Loucy (cell line): ENCODE results near the gene CRYBB3.

Source experiments
- H2AFZ ChIP-seq: fragments of 200-600 bp; sonication (generic); 2 replicates; pipeline ENCODE4 v1.6.0; 2016; ENCODE audit warnings: antibody characterized with exemption, mild to moderate bottlenecking, low read length, moderate library complexity
- H3F3A ChIP-seq: fragments of 200-600 bp; 2 replicates; pipeline ENCODE4 v1.6.0; 2016; ENCODE audit warnings: antibody characterized with exemption, low read depth, mild to moderate bottlenecking
- H3K27me3 ChIP-seq: fragments of 200-600 bp; sonication (generic); 2 replicates; pipeline ENCODE4 v1.6.1; 2014; ENCODE audit warnings: low read length, mild to moderate bottlenecking; ENCODE audit not compliant: insufficient read depth, poor library complexity, severe bottlenecking
- H3K36me3 ChIP-seq: fragments of 200-600 bp; sonication (generic); 2 replicates; pipeline ENCODE4 v1.6.1; 2016; ENCODE audit warnings: low read length; ENCODE audit not compliant: insufficient read depth
- H3K4me1 ChIP-seq: fragments of 200-600 bp; sonication (generic); 2 replicates; pipeline ENCODE4 v1.5.1; 2014; ENCODE audit warnings: low read length, mild to moderate bottlenecking; ENCODE audit not compliant: insufficient read depth, poor library complexity, severe bottlenecking
- H3K4me2 ChIP-seq: fragments of 200-600 bp; sonication (generic); 2 replicates; pipeline ENCODE4 v1.6.0; 2014; ENCODE audit warnings: antibody characterized with exemption, low read length, low read depth, mild to moderate bottlenecking; ENCODE audit not compliant: poor library complexity, severe bottlenecking
- H3K4me3 ChIP-seq: fragments of 200-600 bp; sonication (generic); 2 replicates; pipeline ENCODE4 v1.5.1; 2014; ENCODE audit warnings: low read length, mild to moderate bottlenecking, mixed read lengths; ENCODE audit not compliant: poor library complexity, severe bottlenecking
- H3K79me2 ChIP-seq: fragments of 200-600 bp; sonication (generic); 2 replicates; pipeline ENCODE4 v1.6.1; 2014; ENCODE audit warnings: low read length; ENCODE audit not compliant: insufficient read depth
- H3K9ac ChIP-seq: fragments of 200-600 bp; sonication (generic); 2 replicates; pipeline ENCODE4 v1.6.0; 2014; ENCODE audit warnings: mild to moderate bottlenecking, low read depth, low read length, moderate library complexity; ENCODE audit not compliant: poor library complexity, severe bottlenecking
- H3K9me2 ChIP-seq: fragments of 200-600 bp; sonication (generic); replicated peaks from 2 replicates; pipeline ENCODE4 v1.6.1; 2016; ENCODE audit warnings: low read depth, low read length, mixed read lengths
- H3K9me3 ChIP-seq: fragments of 200-600 bp; sonication (generic); 2 replicates; pipeline ENCODE4 v1.6.1; 2014; ENCODE audit warnings: mild to moderate bottlenecking, antibody characterized with exemption, low read length, low read depth; ENCODE audit not compliant: insufficient read depth
- H4K20me1 ChIP-seq: fragments of 200-600 bp; sonication (generic); 2 replicates; pipeline ENCODE4 v1.6.0; 2014; ENCODE audit warnings: antibody characterized with exemption, low read length, mild to moderate bottlenecking; ENCODE audit not compliant: insufficient read depth, poor library complexity, severe bottlenecking
- CTCF ChIP-seq: fragments of 200-600 bp; sonication (generic); conservative IDR thresholded peaks from 2 replicates; pipeline ENCODE4 v1.5.1; 2014; ENCODE audit warnings: mild to moderate bottlenecking, antibody characterized with exemption, low read length
- EZH2phosphoT487 ChIP-seq: fragments of 200-600 bp; IDR thresholded peaks from 2 replicates; pipeline ENCODE4 v1.6.1; 2018; ENCODE audit warnings: antibody characterized with exemption, mild to moderate bottlenecking, moderate library complexity, borderline replicate concordance

Gene CRYBB3

GRCh38 chr22:25199731-25200520 lies at the start of gene CRYBB3:
TSS of gene CRYBB3 (plus strand) at chr22:25199858. CDS start at chr22:25201397, 1,539 bp downstream.
- no peaks in the 10 kb centered on the region for H3F3A ChIP-seq
- TF ChIP-seq CTCF (no peak), EZH2phosphoT487 (no peak)

DNA sequence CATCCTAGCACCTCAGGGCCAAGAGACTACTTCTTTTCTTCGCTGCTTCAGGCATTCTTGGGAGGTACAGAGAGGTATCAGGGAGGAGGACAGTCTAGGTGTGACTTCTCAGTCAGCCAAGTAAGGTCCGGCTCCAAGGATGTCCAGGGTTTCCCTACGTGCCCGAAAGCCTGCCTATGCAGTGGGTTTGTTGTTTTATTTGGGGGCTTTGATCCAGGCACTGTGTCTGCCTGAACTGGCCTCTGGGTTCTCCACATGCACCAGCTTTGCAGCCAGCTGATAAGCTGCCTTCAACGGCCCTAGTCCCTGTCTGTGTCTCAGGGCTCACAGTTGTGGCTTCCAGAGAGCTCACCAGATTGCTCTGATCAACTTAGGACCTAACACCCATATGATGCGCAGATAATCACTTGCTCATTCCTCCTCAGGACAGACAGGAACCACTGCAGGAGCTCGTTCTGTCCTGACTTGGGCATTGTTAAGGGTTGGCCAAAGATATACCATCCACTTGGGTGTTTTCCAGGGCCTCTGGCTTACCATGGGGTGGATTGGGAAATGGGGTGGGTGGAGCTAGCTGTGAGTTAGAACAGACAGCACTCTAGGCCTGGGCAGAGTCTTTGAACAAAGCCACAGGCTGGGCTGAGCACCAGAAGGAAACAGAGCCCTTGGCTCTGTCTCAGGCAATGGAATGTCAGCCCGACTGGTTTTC lies 45.5 kb upstream of the CRYBB3 start:
- H3K9ac ChIP-seq, result no peak overlapping the region
- no peaks in the 10 kb centered on the region for H3K4me1 ChIP-seq
- no peaks in the 10 kb centered on the region for H3F3A ChIP-seq
- no peak overlapping the region for H3K4me3 ChIP-seq
- no peak overlapping the region for H2AFZ ChIP-seq
- no peak overlapping the region for H3K4me2 ChIP-seq
- H3K9me3 ChIP-seq, result no peaks in the 10 kb centered on the region
- H4K20me1 ChIP-seq, result no peaks in the 10 kb centered on the region
- H3K9me2 ChIP-seq, result no peaks in the 10 kb centered on the region
- no peaks in the 10 kb centered on the region for H3K36me3 ChIP-seq
- H3K79me2 ChIP-seq, result no peaks in the 10 kb centered on the region
- TF ChIP-seq CTCF, result no peak
- TF ChIP-seq EZH2phosphoT487, result no peak
- no peaks in the 10 kb centered on the region for H3K27me3 ChIP-seq

More at GRCh38 chr22:25199731-25200520, at the start of gene CRYBB3:
- H3K4me2 ChIP-seq, result no peak within 1 kb of the TSS
- no peaks in the 10 kb centered on the region for H3K79me2 ChIP-seq
- no peaks in the 10 kb centered on the region for H3K9me3 ChIP-seq
- no peak within 1 kb of the TSS for H3K9ac ChIP-seq
- H3K4me3 ChIP-seq, result no peak within 1 kb of the TSS
- no peaks in the 10 kb centered on the region for H3K36me3 ChIP-seq
- no peaks in the 10 kb centered on the region for H3K9me2 ChIP-seq
- H4K20me1 ChIP-seq, result no peaks in the 10 kb centered on the region
- H3K27me3 ChIP-seq, result no peaks in the 10 kb centered on the region
- no peaks in the 10 kb centered on the region for H3K4me1 ChIP-seq
- H2AFZ ChIP-seq, result no peak within 1 kb of the TSS

DNA sequence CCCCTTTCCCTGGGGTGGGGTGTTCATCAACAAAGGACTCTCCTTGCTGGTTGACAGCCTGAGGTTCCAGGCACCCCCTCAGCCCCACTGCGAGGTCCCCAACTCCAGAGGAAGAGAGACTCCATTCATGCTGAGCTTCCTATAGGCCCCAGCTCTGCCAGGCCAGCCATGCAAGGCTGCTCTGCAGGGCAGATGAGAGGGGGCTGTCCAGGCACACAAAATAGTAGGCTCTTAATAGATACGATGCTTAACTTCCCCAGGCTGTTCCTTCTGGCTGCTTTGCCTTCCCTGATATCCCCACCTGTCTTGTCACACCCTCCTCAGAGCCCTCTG lies 45.0 kb upstream of the CRYBB3 start:
- Histone ChIP-seq H4K20me1 (no peaks in the 10 kb centered on the region), H3K4me2 (no peak overlapping the region), H3K9me2 (no peaks in the 10 kb centered on the region), H3K9ac (no peak overlapping the region), H3K4me3 (no peak overlapping the region), H3K4me1 (no peaks in the 10 kb centered on the region), H3K27me3 (no peaks in the 10 kb centered on the region), H3K36me3 (no peaks in the 10 kb centered on the region), H2AFZ (no peak overlapping the region), H3K79me2 (no peaks in the 10 kb centered on the region), H3K9me3 (no peaks in the 10 kb centered on the region), H3F3A (no peaks in the 10 kb centered on the region)
- TF ChIP-seq CTCF, result no peak
- TF ChIP-seq EZH2phosphoT487, result no peak
